GM18526 (cell line): ENCODE results near the gene MOAP1.

Source experiments
- POLR2A ChIP-seq: IDR thresholded peaks from 3 replicates; pipeline ENCODE4 v1.6.1; 2011; ENCODE audit not compliant: insufficient read length; ENCODE audit errors: extremely low read depth

Gene MOAP1

DNA sequence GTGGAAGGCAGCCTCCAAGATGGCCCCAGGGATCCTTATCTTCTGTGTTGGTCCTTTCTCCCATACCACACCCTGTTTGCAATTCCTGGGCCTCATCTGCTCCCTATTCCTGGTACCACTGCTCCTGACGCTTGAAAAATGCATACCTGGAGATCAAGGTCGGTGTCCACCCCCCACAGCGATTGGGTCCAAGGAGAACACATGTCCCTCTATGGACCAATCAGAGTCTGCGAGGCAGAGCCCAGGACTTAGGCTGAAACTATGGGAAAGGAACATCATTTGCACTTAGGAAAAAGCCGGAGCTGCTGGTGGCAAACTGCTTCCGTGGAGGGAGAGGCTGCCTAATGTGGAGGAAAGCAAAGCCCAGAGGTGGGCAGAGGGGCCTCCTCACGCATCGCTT, 35.7 kb downstream of the MOAP1 start:
- no peak for TF ChIP-seq POLR2A

GRCh38 chr14:93146119-93146518, 38.6 kb downstream of the MOAP1 start:
- no peak for TF ChIP-seq POLR2A

DNA sequence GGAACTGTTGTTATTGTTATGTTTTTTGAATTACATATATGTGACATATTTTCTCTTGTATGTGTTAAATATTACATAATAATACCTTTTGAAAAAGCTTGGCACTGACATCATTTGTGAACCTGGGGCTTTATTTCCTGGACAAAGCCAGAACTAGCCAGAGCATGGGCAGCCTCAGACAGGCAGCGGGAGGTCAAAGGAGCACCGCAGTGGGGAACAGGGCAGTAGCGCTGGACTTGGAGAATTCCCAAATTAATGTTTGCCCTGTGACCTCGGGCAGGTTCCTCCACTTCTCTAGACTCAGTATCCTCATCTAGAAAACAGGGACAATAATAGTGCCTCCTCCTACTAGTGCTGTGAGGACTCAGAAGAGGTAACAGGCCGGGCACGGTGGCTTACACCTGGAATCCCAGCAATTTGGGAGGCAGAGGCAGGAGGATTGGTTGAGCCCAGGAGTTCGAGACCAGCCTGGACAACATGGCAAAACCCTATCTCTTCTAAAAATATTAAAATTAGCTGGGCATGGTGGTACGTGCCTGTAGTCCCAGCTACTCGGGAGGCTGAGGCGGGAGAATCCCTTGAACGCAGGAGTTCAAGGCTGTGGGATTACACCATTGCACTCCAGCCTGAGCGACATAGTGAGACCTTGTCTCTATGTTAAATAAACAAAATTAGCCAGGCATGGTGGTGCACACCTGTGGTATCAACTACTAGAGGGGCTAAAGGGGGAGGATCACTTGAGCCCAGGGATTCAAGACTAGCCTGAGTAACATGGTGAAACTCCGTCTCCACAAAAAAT, 41.6 kb downstream of the MOAP1 start:
- TF ChIP-seq POLR2A, result no peak

DNA sequence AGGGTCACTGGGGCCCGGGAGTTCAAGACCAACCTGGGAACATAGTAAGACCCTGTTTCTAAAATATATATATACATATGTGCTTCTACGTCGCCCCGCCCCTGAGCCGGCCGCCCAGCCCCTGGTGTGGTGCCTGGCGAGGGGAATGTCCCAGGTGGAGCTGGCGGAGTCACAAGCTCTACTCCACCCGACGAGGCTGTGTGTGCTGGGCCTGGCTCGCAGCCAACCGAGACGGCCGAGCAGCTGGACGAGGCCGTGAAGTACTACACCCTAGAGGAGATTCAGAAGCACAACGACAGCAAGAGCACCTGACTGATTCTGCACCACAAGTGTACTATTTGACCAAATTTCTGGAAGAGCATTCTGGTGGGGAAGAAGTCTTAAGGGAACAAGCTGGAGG, 46.8 kb downstream of the MOAP1 start:
- no peak for TF ChIP-seq POLR2A

DNA sequence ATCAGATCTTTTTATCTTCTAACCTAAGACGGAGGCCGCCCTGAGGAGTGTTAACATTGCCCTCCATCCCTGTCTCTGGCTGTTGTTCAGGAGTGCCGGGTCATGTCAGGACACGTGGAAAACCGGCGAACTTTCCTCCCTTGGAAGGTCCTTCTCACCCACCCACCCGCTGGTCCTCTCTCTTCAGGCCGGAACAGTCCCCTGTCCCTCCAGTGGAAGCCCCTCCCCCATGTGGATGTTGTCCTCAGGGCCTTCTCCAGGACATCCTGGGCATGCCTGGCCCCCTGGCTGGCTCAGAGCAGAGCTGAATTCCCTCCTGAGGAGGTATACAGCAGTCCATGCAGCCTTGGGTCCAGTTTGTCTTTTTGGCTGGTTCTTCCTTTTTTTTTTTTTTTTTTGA, 48.7 kb downstream of the MOAP1 start:
- no peak for TF ChIP-seq POLR2A

- TF ChIP-seq POLR2A, result no peak
Measured at GRCh38 chr14:93135399-93135798, 49.3 kb downstream of the MOAP1 start.

GRCh38 chr14:93133464-93133863, 51.2 kb downstream of the MOAP1 start:
- TF ChIP-seq POLR2A, result no peak

GRCh38 chr14:93132472-93133065, 52.1 kb downstream of the MOAP1 start:
- TF ChIP-seq POLR2A, result no peak
